Measurements from ENCODE around the gene CCDC93. TPM values are rescaled to one million over a fixed set of nuclear protein-coding genes. Genes with fewer than 3 reads are reported as not detected.

Gene CCDC93
- total RNA-seq, 1 donor from 2014 or later = 15.7 TPM

DNA sequence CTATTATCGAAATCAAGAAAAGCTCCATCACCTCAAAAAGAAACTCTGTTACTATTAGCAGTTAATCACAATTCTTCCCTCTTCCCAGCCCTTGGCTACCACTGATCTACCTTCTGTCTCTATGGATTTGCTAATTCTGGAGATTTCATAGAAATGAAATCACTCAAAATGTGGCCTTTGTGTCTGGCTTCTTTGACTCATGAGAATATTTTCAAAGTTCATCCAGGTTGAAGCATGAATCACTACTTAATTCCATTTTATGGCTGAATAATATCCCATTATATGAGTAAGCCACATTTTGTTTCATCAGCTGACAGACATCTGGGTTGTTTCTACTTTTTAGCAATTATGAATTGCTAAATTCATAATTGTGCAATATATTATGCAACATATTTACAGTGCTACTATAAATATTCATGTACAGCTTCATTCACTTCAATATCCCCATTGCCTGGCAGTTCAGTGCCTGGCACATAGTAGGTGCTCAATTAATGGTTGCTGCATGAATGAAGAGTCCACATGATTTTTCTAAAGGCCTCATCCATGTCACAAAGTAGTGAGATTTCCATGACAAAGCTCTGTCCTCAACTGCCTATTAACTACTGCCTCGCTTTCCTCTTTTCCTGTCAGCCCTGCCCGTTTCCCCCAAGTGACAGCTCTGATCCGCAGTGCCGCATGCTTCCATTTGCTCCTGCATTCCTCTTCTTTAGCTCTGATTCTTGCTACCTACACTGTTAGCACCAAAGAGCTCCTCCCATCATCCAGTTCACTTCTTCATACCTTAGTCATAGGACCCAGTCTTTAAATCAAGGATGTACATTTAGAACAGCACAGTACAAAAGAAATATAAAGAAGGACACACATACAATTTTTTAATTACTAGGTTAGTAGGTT lies 32.8 kb downstream of the CCDC93 start:
- Histone ChIP-seq H3K36me3 (ENCODE audit: control insufficient read depth in 3 of 3, insufficient read depth in 3 of 3, low read length in 3 of 3) (peaks cover 4 to 37% (median 24%) of the 10 kb centered on the region in 3 donors), H3K9ac (ENCODE audit: low read depth in 1 of 3, low read length in 3 of 3) (no peak overlapping the region), H3K4me3 (ENCODE audit: low read length in 3 of 3) (no peak overlapping the region), H3K4me1 (ENCODE audit: control insufficient read depth in 3 of 3, insufficient read depth in 3 of 3, low read length in 3 of 3) (peaks cover 0 to 9% (median 2%) of the 10 kb centered on the region in 3 donors), H3K27me3 (ENCODE audit: control insufficient read depth in 3 of 3, insufficient read depth in 3 of 3, low read length in 3 of 3) (no peaks in the 10 kb centered on the region), H3K9me3 (ENCODE audit: control insufficient read depth in 3 of 3, low read length in 3 of 3) (no peaks in the 10 kb centered on the region), H3K27ac (ENCODE audit: low read depth, low read length) (peak overlapping the region; percentile 51)

DNA sequence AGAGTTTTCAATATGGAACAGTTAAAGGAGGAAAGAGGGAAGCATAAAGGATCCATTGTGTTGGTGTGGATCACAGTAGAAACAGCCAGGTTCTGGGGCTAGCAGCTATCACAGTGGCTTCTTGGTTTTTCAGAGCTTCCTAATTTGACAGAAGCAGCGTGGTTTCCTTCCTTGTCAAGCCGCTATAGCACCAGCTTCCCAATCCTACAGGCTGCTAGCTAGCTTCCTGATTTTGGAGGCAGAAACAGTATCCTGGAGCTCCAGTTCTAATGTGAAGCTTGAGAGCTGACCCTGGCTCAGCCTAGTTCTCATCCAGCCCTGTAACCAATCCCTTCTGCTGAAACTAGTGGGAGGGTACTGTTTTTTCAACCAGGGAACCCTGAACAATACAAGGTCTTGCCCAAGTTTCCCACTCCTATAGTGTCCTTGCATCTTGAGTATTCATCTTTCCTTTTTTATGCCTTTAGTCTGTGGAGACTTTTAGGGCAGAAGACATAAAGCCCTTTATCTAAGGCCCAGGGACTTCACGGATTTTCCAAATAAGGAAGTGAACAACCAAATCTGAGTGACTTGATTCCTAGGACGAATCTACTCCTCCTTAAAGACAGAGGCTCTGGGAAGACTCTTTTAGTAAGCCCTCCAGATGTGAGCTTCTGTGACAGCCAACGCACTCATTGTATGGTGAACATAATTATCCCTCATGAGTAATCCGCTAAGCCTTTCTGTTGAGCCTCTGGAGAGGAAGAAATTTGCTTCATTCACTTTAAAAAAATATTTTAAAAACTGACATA lies 33.8 kb downstream of the CCDC93 start:
- H3K9ac ChIP-seq (ENCODE audit: low read depth in 1 of 3, low read length in 3 of 3) = no peak overlapping the region
- peaks cover 9 to 41% (median 33%) of the 10 kb centered on the region in 3 donors for H3K36me3 ChIP-seq (ENCODE audit: control insufficient read depth in 3 of 3, insufficient read depth in 3 of 3, low read length in 3 of 3)
- peaks cover 0 to 9% (median 2%) of the 10 kb centered on the region in 3 donors for H3K4me1 ChIP-seq (ENCODE audit: control insufficient read depth in 3 of 3, insufficient read depth in 3 of 3, low read length in 3 of 3)
- H3K27me3 ChIP-seq (ENCODE audit: control insufficient read depth in 3 of 3, insufficient read depth in 3 of 3, low read length in 3 of 3) = no peaks in the 10 kb centered on the region
- no peaks in the 10 kb centered on the region for H3K9me3 ChIP-seq (ENCODE audit: control insufficient read depth in 3 of 3, low read length in 3 of 3)
- H3K27ac ChIP-seq (ENCODE audit: low read depth, low read length) = no peak overlapping the region
- no peak overlapping the region for H3K4me3 ChIP-seq (ENCODE audit: low read length in 3 of 3)

DNA sequence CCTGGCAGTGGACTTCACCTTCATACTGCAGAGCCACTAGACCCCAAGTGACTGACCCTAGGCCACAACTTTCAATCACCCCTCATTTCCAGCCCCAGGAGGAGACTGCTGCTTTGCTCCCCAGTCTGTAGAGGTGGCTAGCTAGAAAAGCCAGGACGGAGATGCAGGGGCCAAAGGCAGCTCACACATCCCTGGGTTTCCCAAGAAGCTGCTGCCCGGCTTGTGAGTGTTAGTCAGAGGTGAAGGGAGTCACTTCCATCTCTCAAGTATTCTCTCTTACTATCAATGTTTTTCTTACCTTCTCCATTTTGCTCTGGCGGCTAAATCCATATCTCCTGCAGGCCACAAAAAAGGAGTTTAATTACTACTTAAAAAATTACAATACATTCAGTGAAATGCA lies 36.2 kb downstream of the CCDC93 start:
- no peaks in the 10 kb centered on the region for H3K27me3 ChIP-seq (ENCODE audit: control insufficient read depth in 3 of 3, insufficient read depth in 3 of 3, low read length in 3 of 3)
- no peak overlapping the region for H3K9ac ChIP-seq (ENCODE audit: low read depth in 1 of 3, low read length in 3 of 3)
- H3K27ac ChIP-seq (ENCODE audit: low read depth, low read length) = no peak overlapping the region
- no peaks in the 10 kb centered on the region for H3K9me3 ChIP-seq (ENCODE audit: control insufficient read depth in 3 of 3, low read length in 3 of 3)
- peaks cover 26 to 57% (median 47%) of the 10 kb centered on the region in 3 donors for H3K36me3 ChIP-seq (ENCODE audit: control insufficient read depth in 3 of 3, insufficient read depth in 3 of 3, low read length in 3 of 3)
- peaks cover 0 to 6% (median 0%) of the 10 kb centered on the region in 3 donors for H3K4me1 ChIP-seq (ENCODE audit: control insufficient read depth in 3 of 3, insufficient read depth in 3 of 3, low read length in 3 of 3)
- no peak overlapping the region for H3K4me3 ChIP-seq (ENCODE audit: low read length in 3 of 3)

DNA sequence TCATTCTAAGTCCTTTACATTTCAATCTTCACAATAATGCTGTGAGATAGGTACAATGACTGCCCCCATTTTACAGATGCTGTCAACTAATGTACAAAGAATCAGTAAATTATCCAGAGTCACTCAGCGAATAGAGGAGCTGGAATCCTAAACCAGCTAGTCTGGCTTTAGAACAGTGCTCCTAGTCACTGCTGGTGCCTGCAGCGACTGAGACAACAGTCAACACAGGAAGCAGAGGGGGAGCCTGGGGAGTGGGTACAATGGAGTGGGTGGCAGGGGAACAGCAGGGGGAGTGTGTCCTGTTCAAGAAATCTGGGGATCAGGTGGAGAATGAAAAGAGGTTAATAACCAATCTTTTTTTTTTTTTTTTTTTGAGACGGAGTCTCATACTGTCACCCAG lies 37.3 kb downstream of the CCDC93 start:
- Histone ChIP-seq H3K4me3 (ENCODE audit: low read length in 3 of 3) (no peak overlapping the region), H3K9me3 (ENCODE audit: control insufficient read depth in 3 of 3, low read length in 3 of 3) (no peaks in the 10 kb centered on the region), H3K4me1 (ENCODE audit: control insufficient read depth in 3 of 3, insufficient read depth in 3 of 3, low read length in 3 of 3) (peaks cover 0 to 6% (median 0%) of the 10 kb centered on the region in 3 donors), H3K9ac (ENCODE audit: low read depth in 1 of 3, low read length in 3 of 3) (no peak overlapping the region), H3K27me3 (ENCODE audit: control insufficient read depth in 3 of 3, insufficient read depth in 3 of 3, low read length in 3 of 3) (no peaks in the 10 kb centered on the region), H3K27ac (ENCODE audit: low read depth, low read length) (no peak overlapping the region), H3K36me3 (ENCODE audit: control insufficient read depth in 3 of 3, insufficient read depth in 3 of 3, low read length in 3 of 3) (peaks cover 27 to 60% (median 58%) of the 10 kb centered on the region in 3 donors)

DNA sequence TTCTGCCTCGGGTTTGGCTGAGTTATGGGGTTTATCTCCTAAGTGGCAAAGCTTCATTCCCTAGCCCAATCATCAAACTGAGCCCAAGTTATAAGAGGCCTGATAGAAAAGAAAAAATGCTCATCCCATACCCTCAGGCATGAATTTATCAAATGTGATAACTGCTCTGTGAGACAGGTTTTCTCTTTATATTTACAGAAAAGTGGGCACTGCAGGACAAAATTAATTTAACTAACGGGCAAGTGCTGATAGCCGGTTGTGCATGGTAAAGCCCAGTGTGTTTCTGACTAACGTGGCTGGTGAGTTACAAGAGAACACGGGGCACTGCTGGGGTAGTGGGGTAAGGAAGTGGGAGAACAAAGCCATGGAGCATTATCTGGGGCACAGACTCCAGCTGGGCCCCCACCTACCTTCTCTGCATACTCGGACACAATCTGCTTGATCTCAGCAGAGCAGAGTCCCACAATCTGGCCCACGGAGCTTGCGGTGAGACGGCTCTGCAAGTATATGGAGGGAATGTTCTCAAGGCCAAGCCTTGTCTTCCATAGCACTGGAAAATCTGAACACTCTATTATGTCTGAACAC lies 40.3 kb downstream of the CCDC93 start:
- Histone ChIP-seq H3K27me3 (ENCODE audit: control insufficient read depth in 3 of 3, insufficient read depth in 3 of 3, low read length in 3 of 3) (no peaks in the 10 kb centered on the region), H3K36me3 (ENCODE audit: control insufficient read depth in 3 of 3, insufficient read depth in 3 of 3, low read length in 3 of 3) (peaks cover 32 to 66% (median 58%) of the 10 kb centered on the region in 3 donors), H3K27ac (ENCODE audit: low read depth, low read length) (no peak overlapping the region), H3K9ac (ENCODE audit: low read depth in 1 of 3, low read length in 3 of 3) (no peak overlapping the region), H3K9me3 (ENCODE audit: control insufficient read depth in 3 of 3, low read length in 3 of 3) (no peaks in the 10 kb centered on the region), H3K4me3 (ENCODE audit: low read length in 3 of 3) (no peak overlapping the region), H3K4me1 (ENCODE audit: control insufficient read depth in 3 of 3, insufficient read depth in 3 of 3, low read length in 3 of 3) (peaks cover 0 to 3% (median 0%) of the 10 kb centered on the region in 3 donors)

DNA sequence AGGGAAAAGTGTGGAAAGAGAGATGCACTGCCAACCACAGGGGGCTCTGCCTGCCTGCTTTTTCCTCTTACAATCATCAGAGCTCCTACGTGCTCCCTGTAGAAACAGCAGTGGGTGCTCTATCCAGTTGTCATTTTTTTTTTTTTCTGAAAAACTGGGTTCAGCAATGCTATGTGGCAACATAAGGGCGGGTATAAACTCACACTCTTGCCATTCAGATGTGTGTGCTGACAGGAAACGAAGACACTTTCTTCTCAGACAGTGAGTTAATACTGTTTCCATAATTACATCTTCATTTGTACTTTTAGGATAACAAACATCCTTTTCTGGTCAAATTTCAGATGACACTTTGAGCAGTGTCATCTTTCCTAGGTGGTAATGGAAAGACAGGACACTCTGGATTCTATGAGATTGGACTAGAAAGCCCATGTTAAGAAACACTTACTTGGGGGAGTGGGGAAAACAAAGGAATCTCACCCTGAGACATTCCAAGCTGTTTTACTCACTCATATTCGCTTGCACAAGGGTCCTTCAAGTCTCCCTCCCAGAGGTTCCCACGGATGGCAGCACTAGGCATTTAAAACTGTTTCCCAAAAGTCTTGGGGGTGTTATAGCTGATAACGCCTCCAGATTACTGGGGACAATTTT lies 41.3 kb downstream of the CCDC93 start:
- H3K27ac ChIP-seq (ENCODE audit: low read depth, low read length) = no peak overlapping the region
- no peak overlapping the region for H3K4me3 ChIP-seq (ENCODE audit: low read length in 3 of 3)
- no peaks in the 10 kb centered on the region for H3K27me3 ChIP-seq (ENCODE audit: control insufficient read depth in 3 of 3, insufficient read depth in 3 of 3, low read length in 3 of 3)
- peaks cover 0 to 4% (median 0%) of the 10 kb centered on the region in 3 donors for H3K4me1 ChIP-seq (ENCODE audit: control insufficient read depth in 3 of 3, insufficient read depth in 3 of 3, low read length in 3 of 3)
- H3K36me3 ChIP-seq (ENCODE audit: control insufficient read depth in 3 of 3, insufficient read depth in 3 of 3, low read length in 3 of 3) = peaks cover 30 to 63% (median 52%) of the 10 kb centered on the region in 3 donors
- H3K9ac ChIP-seq (ENCODE audit: low read depth in 1 of 3, low read length in 3 of 3) = no peak overlapping the region
- no peaks in the 10 kb centered on the region for H3K9me3 ChIP-seq (ENCODE audit: control insufficient read depth in 3 of 3, low read length in 3 of 3)

DNA sequence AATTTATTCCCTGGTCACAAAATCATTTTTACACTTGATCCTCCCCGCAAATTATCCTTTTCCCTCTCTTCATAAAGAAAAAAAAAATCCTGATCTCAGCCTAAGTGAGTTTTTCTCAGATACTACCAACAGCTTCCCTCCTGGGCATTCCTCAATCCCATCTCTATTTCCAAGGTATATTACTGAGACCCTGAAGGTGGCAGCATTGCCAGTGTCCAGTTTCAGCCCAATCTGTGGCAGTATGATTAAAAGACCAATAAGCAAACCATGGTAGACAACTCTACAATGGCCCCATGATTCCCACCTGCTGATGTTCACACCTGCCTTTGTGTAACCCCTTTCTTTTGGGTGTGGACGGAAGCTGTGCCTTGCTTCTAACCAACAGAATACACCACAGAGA lies 45.1 kb downstream of the CCDC93 start:
- Histone ChIP-seq H3K27ac (ENCODE audit: low read depth, low read length) (no peak overlapping the region), H3K4me3 (ENCODE audit: low read length in 3 of 3) (no peak overlapping the region), H3K4me1 (ENCODE audit: control insufficient read depth in 3 of 3, insufficient read depth in 3 of 3, low read length in 3 of 3) (peaks cover 0 to 10% (median 2%) of the 10 kb centered on the region in 3 donors), H3K27me3 (ENCODE audit: control insufficient read depth in 3 of 3, insufficient read depth in 3 of 3, low read length in 3 of 3) (no peaks in the 10 kb centered on the region), H3K9me3 (ENCODE audit: control insufficient read depth in 3 of 3, low read length in 3 of 3) (no peaks in the 10 kb centered on the region), H3K36me3 (ENCODE audit: control insufficient read depth in 3 of 3, insufficient read depth in 3 of 3, low read length in 3 of 3) (peaks cover 15 to 37% (median 31%) of the 10 kb centered on the region in 3 donors), H3K9ac (ENCODE audit: low read depth in 1 of 3, low read length in 3 of 3) (no peak overlapping the region)

DNA sequence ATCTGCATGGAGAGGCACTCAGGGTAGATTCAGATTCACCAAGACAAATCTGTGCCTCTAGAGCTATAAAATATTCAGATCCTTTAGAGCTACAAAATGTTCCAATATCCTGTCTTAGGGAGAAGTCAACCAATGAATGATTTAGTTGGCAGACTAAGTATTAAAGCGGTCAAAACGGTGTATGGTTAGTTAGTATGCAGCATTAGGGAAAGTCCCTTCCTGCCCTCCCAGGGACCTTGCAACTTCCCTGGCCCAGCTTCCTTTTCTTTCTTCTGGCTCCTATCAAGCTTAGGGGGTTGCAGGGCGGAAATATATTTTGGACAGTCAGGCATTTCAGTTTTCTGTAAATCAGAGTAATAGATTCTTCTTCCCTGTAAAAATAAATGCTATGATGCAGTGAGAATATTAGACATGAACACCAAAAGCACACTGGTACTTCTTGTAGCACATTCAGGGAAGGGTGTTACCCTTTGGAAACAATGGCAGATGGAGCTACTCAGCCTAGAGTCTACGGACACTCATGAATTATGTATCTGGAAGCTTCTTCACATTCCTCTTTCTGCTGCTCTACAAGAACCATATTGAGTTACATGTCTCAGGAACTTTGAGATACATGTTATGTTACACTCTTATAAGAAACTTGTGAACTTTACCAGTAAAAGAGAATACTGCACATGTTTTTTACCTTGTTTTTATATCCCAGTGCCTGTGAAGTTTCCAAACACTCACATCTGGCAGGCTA lies 45.7 kb downstream of the CCDC93 start:
- no peaks in the 10 kb centered on the region for H3K27me3 ChIP-seq (ENCODE audit: control insufficient read depth in 3 of 3, insufficient read depth in 3 of 3, low read length in 3 of 3)
- H3K9me3 ChIP-seq (ENCODE audit: control insufficient read depth in 3 of 3, low read length in 3 of 3) = no peaks in the 10 kb centered on the region
- no peak overlapping the region for H3K9ac ChIP-seq (ENCODE audit: low read depth in 1 of 3, low read length in 3 of 3)
- H3K27ac ChIP-seq (ENCODE audit: low read depth, low read length) = no peak overlapping the region
- peaks cover 0 to 10% (median 2%) of the 10 kb centered on the region in 3 donors for H3K4me1 ChIP-seq (ENCODE audit: control insufficient read depth in 3 of 3, insufficient read depth in 3 of 3, low read length in 3 of 3)
- H3K4me3 ChIP-seq (ENCODE audit: low read length in 3 of 3) = no peak overlapping the region
- H3K36me3 ChIP-seq (ENCODE audit: control insufficient read depth in 3 of 3, insufficient read depth in 3 of 3, low read length in 3 of 3) = peaks cover 12 to 35% (median 29%) of the 10 kb centered on the region in 3 donors

DNA sequence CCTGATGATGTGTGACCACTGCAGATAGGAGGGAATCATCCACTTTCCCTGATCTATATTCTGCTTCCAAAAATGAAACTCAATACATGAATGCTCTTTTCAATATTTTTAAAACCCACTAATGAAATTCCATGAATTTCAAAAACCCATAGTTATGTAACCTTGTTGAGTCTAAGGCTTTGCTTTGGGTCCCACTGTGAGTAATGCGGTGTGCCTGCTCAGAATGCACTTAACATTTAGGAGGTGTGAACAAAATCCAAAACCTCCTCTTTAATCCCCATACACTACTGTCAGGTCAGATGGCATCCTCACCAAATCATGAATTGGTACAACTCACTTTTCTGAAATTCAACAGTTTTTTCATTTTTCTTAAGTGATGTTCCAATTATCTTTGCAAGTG lies 50.4 kb downstream of the CCDC93 start:
- Histone ChIP-seq H3K9ac (ENCODE audit: low read depth in 1 of 3, low read length in 3 of 3) (no peak overlapping the region), H3K36me3 (ENCODE audit: control insufficient read depth in 3 of 3, insufficient read depth in 3 of 3, low read length in 3 of 3) (peaks cover 5 to 21% (median 9%) of the 10 kb centered on the region in 3 donors), H3K27ac (ENCODE audit: low read depth, low read length) (no peak overlapping the region), H3K4me3 (ENCODE audit: low read length in 3 of 3) (no peak overlapping the region), H3K9me3 (ENCODE audit: control insufficient read depth in 3 of 3, low read length in 3 of 3) (no peaks in the 10 kb centered on the region), H3K27me3 (ENCODE audit: control insufficient read depth in 3 of 3, insufficient read depth in 3 of 3, low read length in 3 of 3) (no peaks in the 10 kb centered on the region), H3K4me1 (ENCODE audit: control insufficient read depth in 3 of 3, insufficient read depth in 3 of 3, low read length in 3 of 3) (peaks cover 0 to 6% (median 2%) of the 10 kb centered on the region in 3 donors)
